Stomach (tissue), 9 donors: ENCODE measurements around the gene AADAC. TPM values are rescaled to one million over a fixed set of nuclear protein-coding genes. Genes with fewer than 3 reads are reported as not detected.
"Not testable (repeated sequence)": the region's sequence is repeated elsewhere in the genome, so short reads cannot be mapped to it uniquely, and the experiment has no call there.

Source experiments
- DNase-seq, 2 donors: peaks; one replicate each; pipeline versions ENCODE4 v3.0.0 to v3.0.0-alpha.2; 2013 to 2019
- H3K27ac ChIP-seq, 5 donors: fragments of 200-600 bp in 4 of 5; sonication (generic) in 4 of 5; one replicate each; pipeline ENCODE4 v1.5.1; 2013 to 2019; ENCODE audit warnings: mild to moderate bottlenecking in 1 of 5, moderate library complexity in 1 of 5
- H3K27me3 ChIP-seq, 3 donors: fragments of 200-600 bp; sonication (generic); one replicate each; pipeline ENCODE4 v1.5.1; 2017 to 2019; ENCODE audit warnings: mixed run types in 1 of 3
- H3K36me3 ChIP-seq, 4 donors: fragments of 200-600 bp; sonication (generic); 1 replicate in 3 of 4; 2 replicates in 1 of 4; pipeline ENCODE4 v1.5.1; 2016 to 2019
- H3K4me1 ChIP-seq, 4 donors: fragments of 200-600 bp; sonication (generic); one replicate each; pipeline ENCODE4 v1.5.1; 2016 to 2019
- H3K4me3 ChIP-seq, 4 donors: fragments of 200-600 bp; sonication (generic) in 3 of 4; one replicate each; pipeline ENCODE4 v1.5.1; 2016 to 2019; ENCODE audit warnings: mild to moderate bottlenecking in 1 of 4
- H3K9me3 ChIP-seq, 4 donors: fragments of 200-600 bp; sonication (generic); one replicate each; pipeline ENCODE4 v1.5.1; 2016 to 2019
- EP300 ChIP-seq: sonication (generic); formaldehyde crosslinking; IDR thresholded peaks from one replicate; pipeline ENCODE4 v1.6.1; 2017; ENCODE audit warnings: antibody characterized with exemption
- POLR2A ChIP-seq, 4 donors: fragments of 450-650 bp; IDR thresholded peaks; one replicate each; pipeline ENCODE4 v1.6.1; 2016; ENCODE audit warnings: antibody characterized with exemption in 4 of 4, control low read depth in 2 of 4, mild to moderate bottlenecking in 1 of 4, moderate library complexity in 1 of 4
- POLR2AphosphoS5 ChIP-seq, 3 donors: sonication (generic); formaldehyde crosslinking; IDR thresholded peaks; one replicate each; pipeline ENCODE4 v1.6.1; 2016; ENCODE audit warnings: antibody characterized with exemption in 3 of 3
- WGBS, 5 donors: extraction: QIAGEN DNeasy Blood & Tissue Kit in 3 of 5; methylation state at CpG; one replicate each; pipeline versions ENCODE4 v1.1.5 to v1.1.7; 2013 to 2018; 5-methylcytosine and 5-hydroxymethylcytosine counted together
- intact Hi-C: fragments of 100-400 bp; cut with DNase I; formaldehyde crosslinking; loops from one replicate; pipeline ENCODE4 v1.15.1; 2023; ENCODE audit warnings: low total_unique reads
- polyA plus RNA-seq, 3 donors: library from polyadenylated mRNA; stranded (reverse); fragments of 200-250 nt; gene quantifications; one replicate each; pipeline ENCODE4 v1.2.3, GENCODE V29; 2013
- total RNA-seq, 5 donors: library from RNA; depleted of rRNA; stranded (reverse); fragments of >200 nt; gene quantifications; one replicate each; pipeline versions ENCODE4 v1.1.0 to v1.2.3, GENCODE V29; 2014 to 2016
- TF ChIP-seq, protein P1 (sequence below), 7 experiments: fragments of 450-650 bp in 4 of 7; fragments of 200-600 bp in 3 of 7; sonication (generic) in 3 of 7; IDR thresholded peaks; one replicate each; pipeline ENCODE4 v1.5.1; 2016 to 2019; ENCODE audit warnings: antibody characterized with exemption in 7 of 7, control low read depth in 2 of 7, mild to moderate bottlenecking in 1 of 7
- donor health status: healthy with polysubstance abuse.
- donor health status: Bipolar disorder and iron deficiency.
- donor health status: healthy.

AADAC gene
- total and polyA plus RNA-seq, 8 donors, result 0.35 to 54.7 (median 9.8) TPM; not detected in 3

DNA sequence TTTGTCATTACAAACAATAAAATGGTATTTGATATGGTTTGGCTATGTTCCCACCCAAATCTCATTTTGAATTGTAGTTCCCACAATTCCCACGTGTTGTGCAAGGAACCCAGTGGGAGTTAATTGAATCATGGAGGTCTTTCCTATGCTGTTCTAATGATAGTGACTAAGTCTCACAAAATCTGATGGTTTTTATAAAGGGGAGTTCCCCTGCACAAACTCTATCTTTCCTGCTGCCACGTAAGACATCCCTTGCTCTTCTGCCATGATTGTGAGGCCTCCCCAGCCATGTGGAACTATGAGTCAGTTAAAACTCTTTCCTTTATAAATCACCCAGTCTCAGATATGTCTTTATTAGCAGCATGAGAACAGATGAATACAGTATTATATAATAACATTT lies 15.4 kb upstream of the AADAC start:
- Histone ChIP-seq H3K36me3 (no peaks in the 10 kb centered on the region), H3K9me3 (no peaks in the 10 kb centered on the region), H3K27ac (no peak overlapping the region), H3K27me3 (no peaks in the 10 kb centered on the region), H3K4me3 (no peak overlapping the region), H3K4me1 (peaks cover 0 to 12% (median 4%) of the 10 kb centered on the region in 4 donors)
- no peak for DNase-seq
- TF ChIP-seq POLR2AphosphoS5 (IDR thresholded peaks at IDR 0.05) (no peak), POLR2A (IDR thresholded peaks at IDR 0.05) (no peak)
- TF ChIP-seq, protein P1, sequence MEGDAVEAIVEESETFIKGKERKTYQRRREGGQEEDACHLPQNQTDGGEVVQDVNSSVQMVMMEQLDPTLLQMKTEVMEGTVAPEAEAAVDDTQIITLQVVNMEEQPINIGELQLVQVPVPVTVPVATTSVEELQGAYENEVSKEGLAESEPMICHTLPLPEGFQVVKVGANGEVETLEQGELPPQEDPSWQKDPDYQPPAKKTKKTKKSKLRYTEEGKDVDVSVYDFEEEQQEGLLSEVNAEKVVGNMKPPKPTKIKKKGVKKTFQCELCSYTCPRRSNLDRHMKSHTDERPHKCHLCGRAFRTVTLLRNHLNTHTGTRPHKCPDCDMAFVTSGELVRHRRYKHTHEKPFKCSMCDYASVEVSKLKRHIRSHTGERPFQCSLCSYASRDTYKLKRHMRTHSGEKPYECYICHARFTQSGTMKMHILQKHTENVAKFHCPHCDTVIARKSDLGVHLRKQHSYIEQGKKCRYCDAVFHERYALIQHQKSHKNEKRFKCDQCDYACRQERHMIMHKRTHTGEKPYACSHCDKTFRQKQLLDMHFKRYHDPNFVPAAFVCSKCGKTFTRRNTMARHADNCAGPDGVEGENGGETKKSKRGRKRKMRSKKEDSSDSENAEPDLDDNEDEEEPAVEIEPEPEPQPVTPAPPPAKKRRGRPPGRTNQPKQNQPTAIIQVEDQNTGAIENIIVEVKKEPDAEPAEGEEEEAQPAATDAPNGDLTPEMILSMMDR (IDR thresholded peaks at IDR 0.05), result no peak
- 62 to 77% (median 65%) methylated on average over 2 of the region's 2 CpGs for WGBS, 5 donors
- intact Hi-C loops, result no loop called here

DNA sequence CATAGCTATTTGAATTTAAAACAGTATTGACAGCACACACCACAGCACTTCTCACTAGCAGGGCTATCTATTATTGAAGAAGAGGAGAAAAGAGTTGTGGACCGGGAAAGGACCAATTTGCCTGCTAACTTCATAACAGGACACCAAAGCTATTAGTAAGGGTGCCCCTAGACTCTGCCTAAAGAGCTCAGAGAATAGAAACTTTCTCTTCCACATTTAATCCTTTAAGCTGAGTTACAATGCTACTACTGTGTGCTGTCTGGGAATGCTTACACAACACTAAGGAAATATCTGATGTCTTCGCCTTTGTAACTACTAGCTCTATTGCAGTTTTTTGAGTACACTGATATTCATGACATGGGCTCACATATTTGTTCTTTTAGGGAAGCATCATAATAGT lies 13.5 kb upstream of the AADAC start:
- DNase-seq, result no peak
- H3K4me1 ChIP-seq, result peaks cover 0 to 6% (median 0%) of the 10 kb centered on the region in 4 donors
- intact Hi-C loops, result no loop called here
- H3K9me3 ChIP-seq, result no peaks in the 10 kb centered on the region
- WGBS, 5 donors, result 63 to 85% (median 78%) methylated on average over 2 of the region's 2 CpGs
- no peak overlapping the region for H3K4me3 ChIP-seq
- TF ChIP-seq EP300 (no peak), POLR2AphosphoS5 (IDR thresholded peaks at IDR 0.05) (no peak), POLR2A (IDR thresholded peaks at IDR 0.05) (no peak)
- TF ChIP-seq, protein P1 (IDR thresholded peaks at IDR 0.05), result no peak
- no peak overlapping the region for H3K27ac ChIP-seq
- no peaks in the 10 kb centered on the region for H3K36me3 ChIP-seq
- no peaks in the 10 kb centered on the region for H3K27me3 ChIP-seq

DNA sequence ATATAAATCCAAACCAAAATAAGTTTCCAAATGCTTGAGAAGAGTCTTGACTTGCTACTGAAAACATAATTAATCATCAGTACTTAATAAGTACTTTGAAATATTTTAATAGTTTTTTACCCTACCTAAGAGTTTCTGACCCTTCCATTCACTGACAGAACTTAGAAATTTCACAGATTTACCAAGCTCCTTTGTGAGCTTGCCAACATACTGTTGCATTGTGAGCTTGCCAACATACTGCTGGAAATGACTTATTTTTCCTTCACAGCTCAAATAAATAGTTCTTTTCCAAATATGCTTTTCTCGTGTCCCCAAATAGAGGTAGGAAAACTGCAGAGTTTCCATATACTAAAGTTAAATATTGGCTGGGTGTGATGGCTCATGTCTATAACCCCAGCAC lies 9.6 kb upstream of the AADAC start:
- WGBS, 5 donors, result 19 to 36% (median 26%) methylated on average over 1 of the region's 1 CpG
- peaks cover 0 to 2% (median 0%) of the 10 kb centered on the region in 4 donors for H3K4me1 ChIP-seq
- intact Hi-C loops, result no loop called here

DNA sequence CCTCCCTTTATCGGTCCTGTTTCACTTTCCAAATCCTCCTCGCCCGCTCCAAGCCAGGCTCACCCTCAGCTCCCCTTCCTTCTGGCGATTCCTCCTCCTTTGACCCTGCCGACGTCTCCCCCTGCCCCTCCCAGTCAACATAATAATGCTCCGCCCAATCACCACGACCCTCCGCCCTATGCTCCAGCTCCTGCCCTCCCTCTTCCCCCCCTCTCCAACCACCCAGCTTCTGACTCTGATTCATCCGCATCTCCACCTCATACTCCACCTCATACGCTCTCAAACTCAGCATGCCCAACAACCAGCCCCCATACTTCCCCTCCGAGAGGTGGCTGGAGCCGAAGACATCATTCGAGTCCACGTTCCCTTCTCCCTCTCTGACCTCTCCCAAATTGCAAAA lies 7.1 kb upstream of the AADAC start:
- peaks cover 0 to 26% (median 12%) of the 10 kb centered on the region in 4 donors for H3K9me3 ChIP-seq
- TF ChIP-seq POLR2A (IDR thresholded peaks at IDR 0.05) (no peak), POLR2AphosphoS5 (IDR thresholded peaks at IDR 0.05) (no peak)
- TF ChIP-seq, protein P1 (IDR thresholded peaks at IDR 0.05), result no peak
- no peaks in the 10 kb centered on the region for H3K27me3 ChIP-seq
- no peaks in the 10 kb centered on the region for H3K36me3 ChIP-seq
- peaks cover 0 to 2% (median 0%) of the 10 kb centered on the region in 4 donors for H3K4me1 ChIP-seq
- 89 to 95% (median 94%) methylated on average over 15 of the region's 15 CpGs for WGBS, 5 donors
- intact Hi-C loops, result no loop called here
- no peak for DNase-seq
- no peak overlapping the region for H3K27ac ChIP-seq
- H3K4me3 ChIP-seq, result no peak overlapping the region

More for the DNA sequence above, 9.6 kb upstream of the AADAC start:
- no peaks in the 10 kb centered on the region for H3K36me3 ChIP-seq
- no peak overlapping the region for H3K27ac ChIP-seq
- H3K27me3 ChIP-seq, result no peaks in the 10 kb centered on the region
- no peak overlapping the region for H3K4me3 ChIP-seq
- peaks cover 0 to 15% (median 9%) of the 10 kb centered on the region in 4 donors for H3K9me3 ChIP-seq
- DNase-seq, result peak in 1 of 2 donors; percentile 25
- no peak for TF ChIP-seq POLR2A (IDR thresholded peaks at IDR 0.05)
- no peak for TF ChIP-seq POLR2AphosphoS5 (IDR thresholded peaks at IDR 0.05)
- TF ChIP-seq EP300, result no peak
- TF ChIP-seq, protein P1 (IDR thresholded peaks at IDR 0.05), result no peak

DNA sequence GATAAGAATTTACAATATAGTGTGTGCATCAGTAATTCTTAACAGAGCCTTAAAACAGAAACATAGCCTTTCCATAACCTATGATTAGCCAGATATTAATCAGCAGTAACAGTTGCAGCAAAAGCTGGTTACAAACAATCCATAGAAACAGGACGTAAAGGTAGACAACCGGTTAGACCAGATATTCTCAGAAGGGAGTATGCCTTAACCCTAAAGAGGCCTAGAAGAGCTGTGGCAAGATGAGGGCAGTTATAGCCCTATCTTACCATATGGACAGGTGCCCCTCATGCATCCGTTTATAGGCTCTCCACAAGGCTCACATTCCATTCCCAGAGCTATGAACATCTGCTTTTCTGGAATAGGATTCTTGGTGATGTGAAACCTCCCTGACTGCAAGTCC lies 5.0 kb upstream of the AADAC start:
- DNase-seq, H3K27ac ChIP-seq, H3K36me3 ChIP-seq, H3K27me3 ChIP-seq, H3K4me1 ChIP-seq, H3K4me3 ChIP-seq, intact Hi-C loops: not testable (repeated sequence)
- WGBS, 5 donors, result 49 to 82% (median 61%) methylated on average over 3 of the region's 3 CpGs
- peaks cover 0 to 26% (median 12%) of the 10 kb centered on the region in 4 donors for H3K9me3 ChIP-seq
